Measurements from ENCODE around the gene GTPBP10. TPM values are rescaled to one million over a fixed set of nuclear protein-coding genes. Genes with fewer than 3 reads are reported as not detected.

Gene GTPBP10
- total RNA-seq, 2 donors from 2014 or later, result 7.4 to 16.2 TPM

- peaks cover 7% of the 10 kb centered on the region for H3K36me3 ChIP-seq
- H3K9me3 ChIP-seq, result no peaks in the 10 kb centered on the region
- ATAC-seq (ENCODE audit: insufficient number of reproducible peaks, low FRiP score, low read depth) (no peak), DNase-seq (ENCODE audit: low spot score) (no peak)
- no peak overlapping the region for H3K27ac ChIP-seq
- no peak overlapping the region for H3K4me3 ChIP-seq
- no peak for TF ChIP-seq CTCF (IDR thresholded peaks at IDR 0.05)
- no peaks in the 10 kb centered on the region for H3K27me3 ChIP-seq (replicated peaks; ENCODE audit: insufficient read depth)
- H3K4me1 ChIP-seq (ENCODE audit: control insufficient read depth in 1 of 2, low read depth in 2 of 2), result peaks cover 0 to 7% of the 10 kb centered on the region in 2 donors
Observed at GRCh38 chr7:90412458-90413184, 66.1 kb downstream of the GTPBP10 start.

GRCh38 chr7:90413185-90413528 is 66.6 kb downstream of the GTPBP10 start:
- no peak overlapping the region for H3K4me3 ChIP-seq
- TF ChIP-seq CTCF (IDR thresholded peaks at IDR 0.05), result no peak
- no peaks in the 10 kb centered on the region for H3K9me3 ChIP-seq
- H3K27ac ChIP-seq, result no peak overlapping the region
- H3K27me3 ChIP-seq (replicated peaks; ENCODE audit: insufficient read depth), result no peaks in the 10 kb centered on the region
- peaks cover 7% of the 10 kb centered on the region for H3K36me3 ChIP-seq
- ATAC-seq (ENCODE audit: insufficient number of reproducible peaks, low FRiP score, low read depth) (no peak), DNase-seq (ENCODE audit: low spot score) (no peak)
- H3K4me1 ChIP-seq (ENCODE audit: control insufficient read depth in 1 of 2, low read depth in 2 of 2), result peaks cover 0 to 7% of the 10 kb centered on the region in 2 donors

GRCh38 chr7:90421651-90422050 is 75.1 kb downstream of the GTPBP10 start:
- ATAC-seq (ENCODE audit: insufficient number of reproducible peaks, low FRiP score, low read depth), result no peak
- no peak overlapping the region for H3K27ac ChIP-seq
- H3K27me3 ChIP-seq (replicated peaks; ENCODE audit: insufficient read depth), result no peaks in the 10 kb centered on the region
- no peak overlapping the region for H3K4me3 ChIP-seq
- no peaks in the 10 kb centered on the region for H3K9me3 ChIP-seq
- DNase-seq (ENCODE audit: low spot score), result no peak
- no peak for TF ChIP-seq CTCF (IDR thresholded peaks at IDR 0.05)
- no peaks in the 10 kb centered on the region for H3K36me3 ChIP-seq
- no peaks in the 10 kb centered on the region for H3K4me1 ChIP-seq (ENCODE audit: control insufficient read depth in 1 of 2, low read depth in 2 of 2)

GRCh38 chr7:90424720-90425119 is 78.2 kb downstream of the GTPBP10 start:
- ATAC-seq (ENCODE audit: insufficient number of reproducible peaks, low FRiP score, low read depth) (no peak), DNase-seq (ENCODE audit: low spot score) (no peak)
- Histone ChIP-seq H3K4me3 (no peak overlapping the region), H3K36me3 (no peaks in the 10 kb centered on the region), H3K27me3 (replicated peaks; ENCODE audit: insufficient read depth) (no peaks in the 10 kb centered on the region), H3K9me3 (no peaks in the 10 kb centered on the region), H3K27ac (no peak overlapping the region), H3K4me1 (ENCODE audit: control insufficient read depth in 1 of 2, low read depth in 2 of 2) (no peaks in the 10 kb centered on the region)
- no peak for TF ChIP-seq CTCF (IDR thresholded peaks at IDR 0.05)

GRCh38 chr7:90425376-90425775 is 78.9 kb downstream of the GTPBP10 start:
- no peak for TF ChIP-seq CTCF (IDR thresholded peaks at IDR 0.05)
- no peak overlapping the region for H3K27ac ChIP-seq
- H3K4me3 ChIP-seq, result no peak overlapping the region
- no peaks in the 10 kb centered on the region for H3K27me3 ChIP-seq (replicated peaks; ENCODE audit: insufficient read depth)
- no peak for ATAC-seq (ENCODE audit: insufficient number of reproducible peaks, low FRiP score, low read depth)
- no peaks in the 10 kb centered on the region for H3K4me1 ChIP-seq (ENCODE audit: control insufficient read depth in 1 of 2, low read depth in 2 of 2)
- H3K9me3 ChIP-seq, result no peaks in the 10 kb centered on the region
- no peak for DNase-seq (ENCODE audit: low spot score)
- no peaks in the 10 kb centered on the region for H3K36me3 ChIP-seq
